ENCODE results near the gene ZNF765.
A peak's percentile ranks its signal among the peaks of the same experiment; 100 is the strongest.
"Not testable (repeated sequence)": the region's sequence is repeated elsewhere in the genome, so short reads cannot be mapped to it uniquely, and the experiment has no call there.

The ZNF765 gene

GRCh38 chr19:53431399-53432087 lies 36.6 kb downstream of the ZNF765 start, which contains the start of gene ZNF761:
ZNF761 (plus strand) TSS chr19:53431984; CDS start chr19:53447269, 15,285 bp downstream.
- H3K4me3 Mint-ChIP-seq, result peak within 1 kb of the TSS; percentile 86 to 90 (median 89)
- no peaks in the 10 kb centered on the region for H3K27me3 Mint-ChIP-seq (ENCODE audit: low read depth)
- TF ChIP-seq CTCF (IDR thresholded peaks at IDR 0.05; ENCODE audit: unreplicated experiment in 3 of 3), result peak; percentile 35 to 49 (median 40)
- no peaks in the 10 kb centered on the region for H3K9me3 Mint-ChIP-seq
- peak within 1 kb of the TSS; percentile 88 to 99 (median 97) for H3K27ac Mint-ChIP-seq
- peaks cover 28% of the 10 kb centered on the region for H3K36me3 Mint-ChIP-seq (ENCODE audit: low read depth)
- H3K4me1 Mint-ChIP-seq, result peaks cover 21% of the 10 kb centered on the region

GRCh38 chr19:53432088-53432661 lies 37.2 kb downstream of the ZNF765 start:
- Mint-ChIP-seq H3K27ac (peak overlapping the region; percentile 88 to 99 (median 97)), H3K4me1 (peaks cover 21% of the 10 kb centered on the region), H3K36me3 (ENCODE audit: low read depth) (peaks cover 29% of the 10 kb centered on the region)

GRCh38 chr19:53443809-53444208 lies 48.9 kb downstream of the ZNF765 start:
- Mint-ChIP-seq H3K9me3 (peaks cover 46% of the 10 kb centered on the region), H3K36me3 (ENCODE audit: low read depth) (peaks cover 97% of the 10 kb centered on the region)
- not testable (repeated sequence) for H3K27me3 Mint-ChIP-seq (ENCODE audit: low read depth); H3K4me3 Mint-ChIP-seq; H3K4me1 Mint-ChIP-seq; H3K27ac Mint-ChIP-seq

More at GRCh38 chr19:53432088-53432661, 37.2 kb downstream of the ZNF765 start:
- Mint-ChIP-seq H3K9me3 (no peaks in the 10 kb centered on the region), H3K4me3 (peak overlapping the region; percentile 86 to 90 (median 89)), H3K27me3 (ENCODE audit: low read depth) (no peaks in the 10 kb centered on the region)
- no peak for TF ChIP-seq CTCF (IDR thresholded peaks at IDR 0.05; ENCODE audit: unreplicated experiment in 3 of 3)

- not testable (repeated sequence) for H3K4me1 Mint-ChIP-seq; H3K27me3 Mint-ChIP-seq (ENCODE audit: low read depth); H3K27ac Mint-ChIP-seq; H3K4me3 Mint-ChIP-seq
- Mint-ChIP-seq H3K36me3 (ENCODE audit: low read depth) (peaks cover 97% of the 10 kb centered on the region), H3K9me3 (peaks cover 42% of the 10 kb centered on the region)
Measured at GRCh38 chr19:53447196-53447595, 52.2 kb downstream of the ZNF765 start.

- Mint-ChIP-seq H3K27ac (no peak overlapping the region), H3K36me3 (ENCODE audit: low read depth) (peaks cover 91% of the 10 kb centered on the region), H3K4me1 (no peaks in the 10 kb centered on the region), H3K4me3 (no peak overlapping the region), H3K27me3 (ENCODE audit: low read depth) (no peaks in the 10 kb centered on the region), H3K9me3 (peaks cover 50% of the 10 kb centered on the region)
- no peak for TF ChIP-seq CTCF (IDR thresholded peaks at IDR 0.05; ENCODE audit: unreplicated experiment in 3 of 3)
Measured at GRCh38 chr19:53455828-53456227, 60.9 kb downstream of the ZNF765 start.

GRCh38 chr19:53460131-53460721 lies 65.3 kb downstream of the ZNF765 start:
- H3K36me3 Mint-ChIP-seq (ENCODE audit: low read depth), result peaks cover 59% of the 10 kb centered on the region
- not testable (repeated sequence) for H3K27ac Mint-ChIP-seq; H3K27me3 Mint-ChIP-seq (ENCODE audit: low read depth); H3K4me3 Mint-ChIP-seq; H3K4me1 Mint-ChIP-seq
- H3K9me3 Mint-ChIP-seq, result peaks cover 51% of the 10 kb centered on the region

- TF ChIP-seq CTCF (IDR thresholded peaks at IDR 0.05; ENCODE audit: unreplicated experiment in 3 of 3), result no peak
- H3K4me3 Mint-ChIP-seq, result no peak overlapping the region
- no peak overlapping the region for H3K27ac Mint-ChIP-seq
- no peaks in the 10 kb centered on the region for H3K27me3 Mint-ChIP-seq (ENCODE audit: low read depth)
- H3K36me3 Mint-ChIP-seq (ENCODE audit: low read depth), result peaks cover 42% of the 10 kb centered on the region
- H3K9me3 Mint-ChIP-seq, result peaks cover 35% of the 10 kb centered on the region
- no peaks in the 10 kb centered on the region for H3K4me1 Mint-ChIP-seq
Measured at GRCh38 chr19:53461866-53462265, 66.9 kb downstream of the ZNF765 start.

Data from nephron (organoid).